GM18519 (cell line): ENCODE results near the gene ENTR1.

Source experiments
- ATAC-seq: cut with Tn5 transposase; IDR thresholded peaks from one replicate; pipeline ENCODE4 v1.9.1; 2021; ENCODE audit warnings: mild to moderate bottlenecking, moderate library complexity; ENCODE audit not compliant: unreplicated experiment, low FRiP score

ENTR1 gene

DNA sequence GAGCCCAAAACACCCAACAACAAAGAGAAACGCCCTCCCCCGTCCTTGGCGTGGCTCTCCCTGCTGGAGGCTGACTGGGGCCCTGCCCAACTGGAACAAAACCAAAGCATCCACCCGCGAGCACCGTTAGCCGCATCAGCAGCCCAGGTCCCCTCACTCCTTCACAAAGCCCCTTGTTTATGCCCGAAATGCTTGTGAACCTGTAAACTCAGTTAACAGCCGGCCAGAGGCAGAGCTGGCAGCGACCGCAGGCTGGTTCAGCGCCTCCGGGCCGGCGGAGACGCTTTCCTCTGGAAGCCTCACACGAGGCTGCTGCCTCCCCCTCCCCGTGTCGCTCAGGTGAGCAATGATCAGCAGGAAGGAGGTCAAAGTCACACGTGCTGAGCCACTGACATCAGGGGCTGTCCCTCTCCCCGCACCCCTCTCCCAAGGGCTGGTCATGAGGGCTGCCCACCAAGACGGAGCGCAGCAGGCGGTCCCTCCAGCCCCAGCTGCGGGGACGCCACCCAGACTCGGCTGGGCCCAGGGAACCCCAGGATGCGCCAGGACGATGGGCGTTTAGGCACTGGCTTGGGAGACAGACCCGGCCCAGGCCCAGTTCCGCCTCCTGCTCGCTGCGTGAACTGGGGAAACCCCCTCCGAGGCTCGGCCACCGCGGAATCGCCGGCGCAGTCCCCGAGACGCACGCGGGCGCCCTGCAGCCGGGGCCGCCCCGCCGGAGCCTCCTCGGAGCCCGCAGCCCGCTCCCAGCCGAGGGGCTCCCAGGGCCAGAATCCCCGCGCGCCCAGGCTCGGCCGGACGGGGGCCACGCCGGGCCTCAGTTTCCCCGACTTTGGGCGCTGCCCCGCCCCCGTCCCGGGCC is 11.0 kb downstream of the ENTR1 start:
- peak; percentile 19 for ATAC-seq

DNA sequence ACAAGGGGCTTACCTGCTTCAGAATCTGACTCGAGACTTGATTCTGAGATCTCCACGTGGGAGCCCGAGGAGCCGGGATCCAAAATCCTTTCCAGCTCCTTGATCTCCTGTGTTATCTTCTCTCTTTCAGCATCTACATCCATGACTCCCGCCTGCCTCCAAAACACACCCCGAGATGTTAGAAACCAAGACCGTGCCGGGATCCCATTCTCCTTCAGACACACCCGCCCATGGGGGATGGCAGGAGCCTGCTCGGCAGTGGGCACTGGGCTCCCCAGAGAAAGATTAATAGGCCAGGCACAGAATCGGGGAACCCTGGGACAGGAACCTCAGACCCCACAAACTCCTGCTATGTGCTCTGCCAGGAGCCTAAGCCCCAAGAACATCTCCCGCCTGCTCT is 12.1 kb downstream of the ENTR1 start:
- no peak for ATAC-seq

DNA sequence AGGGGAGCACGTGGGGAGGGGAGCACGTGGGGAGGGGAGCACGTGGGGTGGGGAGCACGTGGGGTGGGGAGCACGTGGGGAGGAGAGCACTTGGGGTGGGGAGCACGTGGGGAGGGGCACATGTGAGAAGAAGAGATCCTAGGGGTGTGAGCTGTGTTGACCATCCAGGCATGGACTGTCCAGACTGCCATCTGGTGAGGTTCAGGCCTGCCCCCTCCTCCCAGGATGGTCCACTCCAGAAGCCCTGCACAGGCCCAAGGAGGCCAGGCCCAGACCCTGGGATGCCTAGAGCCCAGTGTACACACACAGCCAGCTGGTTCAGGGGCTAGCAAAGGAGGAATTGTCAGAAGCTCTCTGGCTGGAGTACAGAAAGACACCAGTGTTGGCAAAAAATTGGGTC is 12.8 kb downstream of the ENTR1 start:
- no peak for ATAC-seq

DNA sequence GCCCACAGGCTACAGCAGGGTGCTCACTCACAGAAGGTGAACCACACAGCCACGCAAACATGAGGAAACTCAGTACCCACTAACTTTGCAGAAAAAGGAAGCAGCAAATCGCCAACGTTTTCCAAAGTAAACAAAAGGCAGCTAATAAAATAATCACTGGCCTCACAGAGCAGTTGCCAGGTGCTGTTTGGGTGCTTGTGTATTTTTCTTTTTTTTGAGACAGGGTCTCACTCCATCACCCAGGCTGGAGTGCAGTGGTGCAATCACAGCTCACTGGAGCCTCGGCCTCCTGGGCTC is 14.2 kb downstream of the ENTR1 start:
- ATAC-seq = no peak

DNA sequence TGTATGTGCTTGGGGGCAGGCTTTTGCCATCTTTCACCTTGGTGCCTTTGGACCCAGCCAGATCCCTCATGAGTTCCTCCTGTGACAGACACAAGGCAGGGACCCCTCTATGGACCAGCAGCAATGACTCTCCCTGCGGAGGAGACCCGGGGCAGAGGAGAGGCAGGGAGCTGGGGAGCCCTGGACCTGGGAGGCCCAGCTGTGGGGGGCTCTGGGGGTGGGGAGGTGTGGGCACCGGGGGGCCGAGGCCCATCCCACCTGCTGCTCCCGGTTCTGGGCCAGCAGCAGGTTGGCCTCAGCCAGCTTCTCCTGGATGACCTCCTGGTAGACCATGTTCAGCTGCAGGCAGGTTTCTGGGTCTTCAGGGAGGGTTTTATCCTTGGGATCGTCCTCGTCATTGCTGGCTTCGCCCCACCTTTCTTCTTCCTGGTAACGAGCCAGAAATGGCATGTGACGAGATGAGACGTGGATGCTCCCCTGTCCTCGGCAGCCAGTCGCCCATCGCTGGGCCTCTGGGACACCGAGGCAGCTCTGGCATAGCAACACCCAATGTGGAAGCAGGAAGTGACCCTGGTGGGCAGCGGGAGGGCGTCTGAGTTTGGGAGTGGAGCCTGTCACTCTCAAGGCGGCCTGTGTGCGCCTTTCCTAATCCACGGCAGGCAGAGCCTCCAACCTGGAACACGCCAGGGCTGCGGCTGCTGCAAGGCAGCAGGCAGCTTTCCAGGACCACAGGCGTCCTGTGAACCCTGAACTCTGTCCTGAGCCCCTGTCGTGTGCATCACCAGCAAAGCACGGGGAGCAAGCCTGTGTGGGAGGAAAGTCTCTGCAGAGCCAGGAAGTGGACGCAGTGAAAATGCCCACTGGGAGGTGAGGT is 14.8 kb downstream of the ENTR1 start:
- ATAC-seq = no peak

- ATAC-seq = no peak
These were observed 15.4 kb downstream of the ENTR1 start for GRCh38 chr9:136395020-136395340.

- ATAC-seq = no peak
These were observed 15.9 kb downstream of the ENTR1 start for GRCh38 chr9:136394312-136395019.

DNA sequence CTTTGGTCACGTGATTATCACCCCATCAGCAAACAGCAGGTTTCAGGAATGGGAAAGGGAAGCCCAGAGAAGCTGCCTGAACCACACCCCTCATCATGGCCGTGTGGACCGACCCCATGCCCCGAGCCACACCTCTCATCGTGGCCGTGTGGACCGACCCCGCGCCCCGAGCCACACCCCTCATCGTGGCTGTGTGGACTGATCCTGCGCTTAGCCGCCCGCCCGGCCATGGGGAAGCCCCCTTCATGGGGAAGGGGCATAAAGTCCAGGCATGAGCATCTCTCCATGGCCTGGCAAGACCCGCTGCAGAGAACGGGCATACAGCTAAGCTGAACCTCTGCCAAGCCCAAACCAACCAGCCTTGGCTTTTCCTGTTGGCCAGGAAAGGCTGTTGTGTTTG is 16.9 kb downstream of the ENTR1 start:
- no peak for ATAC-seq

DNA sequence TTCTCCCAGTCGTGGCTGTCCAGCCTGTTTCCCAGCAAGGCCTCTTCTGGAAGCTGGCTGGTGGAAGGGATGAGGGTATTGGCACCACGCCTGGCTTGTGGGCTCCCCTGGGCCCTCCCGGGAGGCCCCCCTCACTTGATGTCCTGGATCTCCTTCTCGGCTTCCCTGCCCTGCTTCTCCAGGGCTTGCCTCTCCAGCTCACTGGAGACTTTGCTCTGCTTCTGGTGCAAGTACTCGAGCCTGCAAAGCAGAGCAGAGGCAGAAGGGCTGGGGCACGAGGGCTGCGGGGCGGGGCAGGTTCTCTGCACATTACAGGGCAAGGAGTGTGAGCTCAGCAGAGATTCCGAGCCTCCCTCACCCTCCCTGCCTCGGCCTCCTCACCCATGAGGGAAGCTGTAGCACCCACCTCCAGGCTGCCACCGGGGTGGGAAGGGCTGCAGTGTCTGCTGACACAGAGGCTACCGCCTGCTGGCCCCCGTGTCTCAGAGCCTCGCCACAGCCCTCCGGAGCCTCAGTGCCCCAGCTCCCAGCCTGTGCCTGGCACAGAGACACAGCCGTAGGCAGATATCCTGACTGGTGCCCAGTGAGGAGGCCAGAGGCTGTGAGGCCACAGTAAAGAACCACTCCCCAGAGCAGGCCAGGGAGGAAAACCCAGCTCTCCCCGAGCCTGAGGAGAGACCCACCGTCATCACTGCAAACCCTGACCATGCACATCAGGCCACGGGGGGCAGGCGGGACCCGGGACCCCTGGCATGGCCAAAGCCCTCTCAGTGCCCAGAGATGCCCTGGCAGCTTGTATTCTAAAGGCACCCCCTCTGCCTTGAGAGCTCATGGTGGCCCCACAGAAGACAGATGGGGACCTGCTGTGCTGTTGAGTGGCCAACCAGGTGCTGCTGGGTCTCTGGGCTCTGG is 17.6 kb downstream of the ENTR1 start:
- ATAC-seq = no peak

DNA sequence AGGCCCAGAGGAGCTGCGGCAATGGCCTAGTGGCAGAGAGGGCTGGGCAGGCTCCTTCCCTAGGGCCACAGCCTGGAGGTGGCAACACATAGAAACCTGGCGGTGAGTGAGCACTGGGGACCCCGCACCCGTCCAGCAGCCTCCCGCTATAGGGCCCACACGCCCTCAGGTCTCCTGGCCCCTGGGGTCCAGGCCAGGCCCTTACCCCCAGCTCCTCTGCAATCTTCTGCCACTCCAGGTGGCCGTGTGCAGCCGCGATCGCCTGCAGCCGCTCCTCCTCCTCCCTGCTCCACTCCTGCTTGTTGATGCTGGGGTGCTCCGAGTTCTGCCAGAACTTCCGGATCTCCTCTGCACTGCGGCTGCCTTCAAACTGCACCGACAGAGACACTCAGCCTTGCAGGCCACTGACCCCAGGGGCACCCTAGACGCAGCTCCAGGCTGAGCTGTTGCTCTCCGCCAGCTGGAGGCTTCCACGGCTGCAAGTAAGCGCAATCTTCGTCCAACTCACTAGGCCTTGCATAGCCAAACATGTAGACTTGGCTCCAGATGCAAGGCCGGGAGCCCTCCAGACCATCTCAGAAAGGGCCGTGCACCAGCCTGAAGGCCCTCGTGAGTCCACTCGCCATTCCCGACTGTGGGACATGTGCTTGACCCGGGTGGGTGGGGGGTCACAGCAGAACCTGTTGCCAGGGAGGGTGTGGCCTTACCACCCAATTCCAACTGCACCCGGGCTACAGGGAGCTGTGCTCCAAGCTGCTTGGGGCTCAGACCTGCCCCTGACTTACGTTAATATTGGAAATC is 18.5 kb downstream of the ENTR1 start:
- ATAC-seq = no peak

DNA sequence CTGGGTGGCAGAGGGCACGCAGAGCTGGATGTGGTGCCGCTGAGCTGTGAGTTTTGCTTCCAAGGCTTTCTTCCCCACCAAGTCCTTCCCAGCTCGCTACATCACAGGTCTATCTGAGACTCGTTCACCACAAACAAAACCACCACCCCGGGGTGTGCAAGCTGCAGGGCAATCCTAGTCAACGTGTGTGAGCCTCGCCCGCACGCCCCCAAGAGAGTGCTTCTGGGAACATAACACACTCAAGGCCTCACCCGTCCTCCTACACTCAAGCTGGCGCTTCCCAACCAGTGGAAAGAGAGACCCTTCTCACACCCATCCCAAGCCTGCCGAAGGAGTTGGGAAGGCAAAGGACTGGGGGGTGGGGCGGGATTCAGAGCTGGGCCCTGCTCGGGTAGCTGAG is 21.0 kb downstream of the ENTR1 start:
- no peak for ATAC-seq

DNA sequence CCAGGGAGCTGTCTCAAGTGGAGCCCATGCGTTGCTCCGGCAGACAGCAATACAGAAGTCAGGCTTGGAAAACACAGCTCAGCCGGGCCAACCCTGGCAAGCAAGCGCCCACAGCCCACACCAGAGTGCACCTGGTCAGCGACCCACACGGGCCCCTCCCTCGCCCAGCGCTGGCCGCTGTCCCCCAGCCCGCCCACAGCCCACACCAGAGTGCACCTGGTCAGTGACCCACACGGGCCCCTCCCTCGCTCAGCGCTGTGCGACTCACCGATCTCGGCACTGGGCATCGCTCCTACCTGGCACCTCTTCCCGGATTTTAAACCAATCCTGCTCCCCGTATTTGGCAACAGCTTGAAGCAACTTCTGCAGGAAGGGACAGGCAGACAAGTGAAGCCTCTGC is 23.2 kb downstream of the ENTR1 start:
- no peak for ATAC-seq

DNA sequence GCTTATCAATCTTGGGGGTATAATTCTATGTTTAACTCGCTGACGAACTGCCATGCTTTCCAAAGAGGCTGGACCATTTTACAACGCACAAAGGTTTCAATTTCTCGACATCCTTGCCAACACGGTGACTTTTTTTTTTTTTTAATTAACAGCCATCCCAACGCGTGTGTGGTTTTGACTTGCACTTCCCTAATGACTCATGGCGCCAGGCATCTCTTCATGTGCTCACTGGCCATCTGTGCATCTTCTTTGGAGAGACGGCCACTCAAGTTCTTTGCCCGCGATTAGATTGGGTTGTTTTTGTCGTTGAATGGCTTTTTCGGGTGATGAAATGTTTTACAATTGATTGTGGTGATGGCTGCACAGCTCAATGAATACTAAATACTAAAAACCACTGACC is 24.4 kb downstream of the ENTR1 start:
- ATAC-seq = no peak

- no peak for ATAC-seq
These were observed 25.4 kb downstream of the ENTR1 start for GRCh38 chr9:136385015-136385414.

GRCh38 chr9:136383436-136383835 is 27.0 kb downstream of the ENTR1 start:
- ATAC-seq = no peak

DNA sequence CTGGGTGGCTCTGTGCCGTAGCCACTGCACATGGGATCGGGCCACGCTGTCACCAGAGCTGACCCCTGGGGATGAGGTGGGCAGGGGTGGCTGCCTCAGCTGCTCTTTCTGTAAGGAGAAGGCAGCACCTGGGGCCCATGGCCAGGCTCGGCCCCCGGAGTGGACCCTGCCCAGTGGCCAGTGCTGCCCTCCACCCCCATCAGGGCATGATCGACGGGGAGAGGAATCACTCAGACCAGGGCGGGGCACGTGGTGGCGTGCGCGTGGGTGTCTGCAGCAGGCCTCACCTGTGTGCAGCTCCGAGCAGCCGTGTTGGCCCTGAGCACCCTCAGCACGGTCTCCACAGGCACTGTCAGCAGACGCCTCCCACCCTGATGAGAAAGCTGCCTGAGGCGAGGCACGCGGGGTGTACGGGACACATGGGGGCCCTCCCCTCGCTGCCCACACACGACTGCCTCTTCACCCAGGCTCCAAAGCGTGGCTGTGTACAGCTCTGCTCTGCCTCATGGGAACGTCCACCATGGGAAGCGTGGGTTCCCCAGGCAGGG is 28.4 kb downstream of the ENTR1 start:
- ATAC-seq = no peak

DNA sequence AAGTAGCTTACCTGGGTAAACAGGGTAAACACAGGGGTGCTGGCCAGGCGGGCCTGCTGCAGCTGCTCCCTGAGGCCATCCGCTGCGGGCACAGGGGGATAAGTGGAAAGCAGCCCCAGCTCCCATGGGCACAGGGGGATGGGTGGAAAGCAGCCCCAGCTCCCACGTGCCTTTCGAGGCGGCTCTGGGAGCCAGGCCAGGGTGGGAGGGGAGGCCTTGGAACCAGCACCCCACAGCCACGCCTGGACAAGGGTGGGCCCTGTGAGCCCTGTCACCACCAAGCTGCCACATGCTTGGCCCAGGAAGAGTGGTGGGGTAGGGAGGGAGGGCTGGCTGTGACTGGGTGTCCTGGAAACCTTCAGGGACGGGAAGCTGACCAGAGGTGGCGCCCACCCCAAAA is 29.1 kb downstream of the ENTR1 start:
- no peak for ATAC-seq

- ATAC-seq = no peak
These were observed 30.0 kb downstream of the ENTR1 start for GRCh38 chr9:136380381-136380780.

- no peak for ATAC-seq
These were observed 30.5 kb downstream of the ENTR1 start for GRCh38 chr9:136379891-136380290.
